Upper lobe of left lung (tissue), 4 donors: ENCODE data around the gene PROKR2.

Experiments used
- EP300 ChIP-seq, 4 donors: sonication (generic); formaldehyde crosslinking; IDR thresholded peaks; one replicate each; pipeline ENCODE4 v1.5.1; 2017; ENCODE audit warnings: antibody characterized with exemption in 4 of 4, control low read depth in 2 of 4
- POLR2A ChIP-seq, 4 donors: fragments of 450-650 bp; IDR thresholded peaks; one replicate each; pipeline ENCODE4 v1.5.1; 2016 to 2017; ENCODE audit warnings: antibody characterized with exemption in 4 of 4, mild to moderate bottlenecking in 2 of 4
- POLR2AphosphoS5 ChIP-seq, 2 donors: sonication (generic); formaldehyde crosslinking; IDR thresholded peaks; one replicate each; pipeline ENCODE4 v1.5.1; 2017; ENCODE audit warnings: antibody characterized with exemption in 2 of 2
- TF ChIP-seq, protein P1 (sequence below), 6 experiments: fragments of 450-650 bp in 4 of 6; fragments of 200-600 bp in 2 of 6; sonication (generic) in 2 of 6; IDR thresholded peaks; one replicate each; pipeline ENCODE4 v1.5.1; 2016 to 2019; ENCODE audit warnings: antibody characterized with exemption in 6 of 6

DNA sequence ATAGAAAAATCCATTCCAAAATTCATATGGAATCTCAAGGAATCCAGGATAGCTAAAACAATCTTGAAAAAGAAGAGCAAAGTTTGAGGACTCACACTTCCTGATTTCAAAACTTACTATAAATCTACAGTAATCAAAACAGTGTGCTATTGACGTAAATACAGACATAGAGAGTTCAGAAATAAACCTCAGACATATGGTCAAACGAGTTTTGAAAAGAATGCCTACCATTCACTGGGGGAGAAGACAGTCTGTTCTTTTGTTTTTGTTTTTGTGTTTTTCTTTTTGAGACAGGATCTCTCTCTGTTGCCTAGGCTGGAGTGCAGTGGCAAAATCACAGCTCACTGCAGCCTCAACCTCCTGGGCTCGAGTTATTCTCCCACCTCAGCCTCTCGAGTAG is 25.3 kb upstream of the PROKR2 start:
- TF ChIP-seq, protein P1, sequence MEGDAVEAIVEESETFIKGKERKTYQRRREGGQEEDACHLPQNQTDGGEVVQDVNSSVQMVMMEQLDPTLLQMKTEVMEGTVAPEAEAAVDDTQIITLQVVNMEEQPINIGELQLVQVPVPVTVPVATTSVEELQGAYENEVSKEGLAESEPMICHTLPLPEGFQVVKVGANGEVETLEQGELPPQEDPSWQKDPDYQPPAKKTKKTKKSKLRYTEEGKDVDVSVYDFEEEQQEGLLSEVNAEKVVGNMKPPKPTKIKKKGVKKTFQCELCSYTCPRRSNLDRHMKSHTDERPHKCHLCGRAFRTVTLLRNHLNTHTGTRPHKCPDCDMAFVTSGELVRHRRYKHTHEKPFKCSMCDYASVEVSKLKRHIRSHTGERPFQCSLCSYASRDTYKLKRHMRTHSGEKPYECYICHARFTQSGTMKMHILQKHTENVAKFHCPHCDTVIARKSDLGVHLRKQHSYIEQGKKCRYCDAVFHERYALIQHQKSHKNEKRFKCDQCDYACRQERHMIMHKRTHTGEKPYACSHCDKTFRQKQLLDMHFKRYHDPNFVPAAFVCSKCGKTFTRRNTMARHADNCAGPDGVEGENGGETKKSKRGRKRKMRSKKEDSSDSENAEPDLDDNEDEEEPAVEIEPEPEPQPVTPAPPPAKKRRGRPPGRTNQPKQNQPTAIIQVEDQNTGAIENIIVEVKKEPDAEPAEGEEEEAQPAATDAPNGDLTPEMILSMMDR (IDR thresholded peaks at IDR 0.05) = no peak
- TF ChIP-seq POLR2AphosphoS5 (IDR thresholded peaks at IDR 0.05) (no peak), POLR2A (IDR thresholded peaks at IDR 0.05) (no peak), EP300 (IDR thresholded peaks at IDR 0.05) (no peak)
